Measurements from ENCODE around the gene PRMT3. TPM values are rescaled to one million over a fixed set of nuclear protein-coding genes. Genes with fewer than 3 reads are reported as not detected.
A peak's percentile ranks its signal among the peaks of the same experiment; 100 is the strongest.

PRMT3 gene
- total and polyA plus RNA-seq, 3 experiments from 2014 or later, result 5.4 to 54.4 (median 50.0) TPM

DNA sequence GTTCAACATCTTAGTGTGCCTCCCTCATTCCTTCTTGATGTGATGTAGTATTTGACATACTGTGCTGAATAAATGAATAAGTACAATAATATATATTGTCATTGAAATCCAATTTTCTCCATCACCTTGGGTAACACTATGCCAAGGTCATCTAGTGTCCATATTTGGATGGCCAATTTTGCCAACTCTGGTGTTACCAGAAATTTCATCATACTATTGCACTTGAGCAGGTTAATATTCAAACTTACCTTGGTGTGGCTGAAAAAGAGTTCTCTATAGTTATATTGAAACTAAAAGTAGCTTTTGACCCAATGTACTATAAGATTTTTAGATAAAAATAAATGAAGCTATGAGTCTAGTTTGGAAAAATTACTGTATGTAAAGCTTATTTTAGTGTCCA is 113.7 kb downstream of the PRMT3 start:
- ChIA-PET CTCF (no interaction called here), POLR2A (no interaction called here)
- no peaks in the 10 kb centered on the region for H3K9me3 ChIP-seq (ENCODE audit: low read length)
- Mint-ChIP-seq H3K4me3 (no peak overlapping the region), H3K4me1 (no peaks in the 10 kb centered on the region), H3K9me3 (no peaks in the 10 kb centered on the region), H3K36me3 (peaks cover 12 to 42% (median 23%) of the 10 kb centered on the region in 3 donors), H3K27me3 (no peaks in the 10 kb centered on the region), H3K27ac (no peak overlapping the region)
- DNase-seq, result no peak
- H3K4me1 ChIP-seq (ENCODE audit: insufficient read depth, low read length), result no peaks in the 10 kb centered on the region
- H3K36me3 ChIP-seq (ENCODE audit: insufficient read depth, low read length), result peaks cover 2% of the 10 kb centered on the region
- no peak overlapping the region for H3K27ac ChIP-seq (ENCODE audit: low read depth, low read length)
- no peak overlapping the region for H3K4me3 ChIP-seq (ENCODE audit: low read length)
- H3K27me3 ChIP-seq (ENCODE audit: insufficient read depth, low read length, poor library complexity, severe bottlenecking), result no peaks in the 10 kb centered on the region

DNA sequence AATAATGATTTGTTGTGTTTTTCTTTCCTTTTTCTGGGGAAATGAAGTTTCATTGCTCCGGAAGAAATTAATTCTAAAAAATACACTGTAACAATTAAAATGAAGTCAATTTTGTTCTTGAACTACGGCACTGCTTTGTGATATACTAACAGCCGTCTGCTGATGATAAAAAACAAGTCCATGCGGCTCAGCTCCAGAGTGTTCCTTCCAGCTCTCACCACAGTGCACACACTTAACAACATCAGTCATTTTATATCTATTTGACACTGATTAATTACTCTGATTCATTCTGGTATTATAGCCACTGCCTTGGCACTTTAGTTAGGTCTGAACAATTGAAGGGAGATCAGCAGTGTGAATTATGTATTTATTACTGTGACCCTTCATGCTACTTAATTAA is 114.5 kb downstream of the PRMT3 start:
- Histone ChIP-seq H3K36me3 (ENCODE audit: insufficient read depth, low read length) (no peaks in the 10 kb centered on the region), H3K9me3 (ENCODE audit: low read length) (no peaks in the 10 kb centered on the region), H3K4me3 (ENCODE audit: low read length) (no peak overlapping the region), H3K27ac (ENCODE audit: low read depth, low read length) (no peak overlapping the region), H3K27me3 (ENCODE audit: insufficient read depth, low read length, poor library complexity, severe bottlenecking) (no peaks in the 10 kb centered on the region), H3K4me1 (ENCODE audit: insufficient read depth, low read length) (no peaks in the 10 kb centered on the region)
- H3K27me3 Mint-ChIP-seq, result no peaks in the 10 kb centered on the region
- POLR2A ChIA-PET, result no interaction called here
- H3K4me1 Mint-ChIP-seq, result no peaks in the 10 kb centered on the region
- no peak for DNase-seq
- H3K4me3 Mint-ChIP-seq, result no peak overlapping the region
- H3K27ac Mint-ChIP-seq, result no peak overlapping the region
- CTCF ChIA-PET, result no interaction called here
- no peaks in the 10 kb centered on the region for H3K9me3 Mint-ChIP-seq
- peaks cover 12 to 38% (median 22%) of the 10 kb centered on the region in 3 donors for H3K36me3 Mint-ChIP-seq

DNA sequence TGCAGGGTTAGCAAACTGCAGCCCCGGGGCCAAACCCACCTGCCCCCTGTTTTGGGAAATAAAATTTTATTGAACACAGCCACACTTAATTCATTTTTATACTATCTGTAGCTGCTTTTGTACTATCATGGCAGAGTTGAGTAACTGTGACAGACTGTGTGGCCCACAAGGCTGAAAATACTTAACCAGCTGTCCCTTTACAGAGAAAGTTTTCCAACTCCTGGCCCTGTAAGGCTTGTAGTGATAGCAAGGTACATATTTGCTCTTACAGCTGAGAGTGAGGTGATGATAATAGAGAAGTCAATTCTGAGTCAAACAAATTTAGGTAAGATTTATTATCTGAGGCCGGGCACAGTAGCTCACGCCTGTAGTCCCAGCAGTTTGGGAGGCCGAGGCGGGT is 124.5 kb downstream of the PRMT3 start:
- H3K27me3 Mint-ChIP-seq, result no peaks in the 10 kb centered on the region
- no peak overlapping the region for H3K4me3 ChIP-seq (ENCODE audit: low read length)
- no peaks in the 10 kb centered on the region for H3K36me3 ChIP-seq (ENCODE audit: insufficient read depth, low read length)
- no peaks in the 10 kb centered on the region for H3K27me3 ChIP-seq (ENCODE audit: insufficient read depth, low read length, poor library complexity, severe bottlenecking)
- H3K4me1 Mint-ChIP-seq, result no peaks in the 10 kb centered on the region
- POLR2A ChIA-PET, result no interaction called here
- CTCF ChIA-PET, result no interaction called here
- no peaks in the 10 kb centered on the region for H3K4me1 ChIP-seq (ENCODE audit: insufficient read depth, low read length)
- H3K4me3 Mint-ChIP-seq, result no peak overlapping the region
- peaks cover 3 to 16% (median 11%) of the 10 kb centered on the region in 3 donors for H3K36me3 Mint-ChIP-seq
- H3K27ac ChIP-seq (ENCODE audit: low read depth, low read length), result no peak overlapping the region
- DNase-seq, result no peak
- H3K9me3 Mint-ChIP-seq, result peaks cover 0 to 6% (median 0%) of the 10 kb centered on the region in 5 donors
- no peaks in the 10 kb centered on the region for H3K9me3 ChIP-seq (ENCODE audit: low read length)
- H3K27ac Mint-ChIP-seq, result no peak overlapping the region

DNA sequence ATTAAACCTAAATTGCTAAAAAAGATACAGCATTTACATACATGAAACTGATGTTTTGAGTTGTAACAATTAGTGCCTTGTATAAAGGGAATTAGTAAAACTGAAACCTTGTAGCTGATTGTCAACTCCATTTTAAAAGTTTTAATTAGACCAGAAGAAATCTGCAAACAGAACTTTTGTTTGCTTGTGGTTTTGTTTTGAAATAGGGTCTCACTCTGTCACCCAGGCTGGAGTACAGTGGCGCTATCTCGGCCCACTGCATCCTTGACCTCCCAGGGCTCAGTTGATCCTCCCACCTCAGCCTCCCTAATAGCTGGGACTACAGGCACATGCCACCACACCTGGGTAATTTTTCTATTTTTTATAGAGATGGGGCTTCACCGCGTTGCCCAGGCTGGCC is 125.4 kb downstream of the PRMT3 start:
- Histone ChIP-seq H3K36me3 (ENCODE audit: insufficient read depth, low read length) (no peaks in the 10 kb centered on the region), H3K4me3 (ENCODE audit: low read length) (no peak overlapping the region), H3K27ac (ENCODE audit: low read depth, low read length) (no peak overlapping the region), H3K4me1 (ENCODE audit: insufficient read depth, low read length) (no peaks in the 10 kb centered on the region), H3K27me3 (ENCODE audit: insufficient read depth, low read length, poor library complexity, severe bottlenecking) (no peaks in the 10 kb centered on the region), H3K9me3 (ENCODE audit: low read length) (no peaks in the 10 kb centered on the region)
- Mint-ChIP-seq H3K9me3 (peaks cover 0 to 6% (median 0%) of the 10 kb centered on the region in 5 donors), H3K4me1 (no peaks in the 10 kb centered on the region), H3K27me3 (no peaks in the 10 kb centered on the region), H3K27ac (no peak overlapping the region), H3K4me3 (no peak overlapping the region), H3K36me3 (peaks cover 3 to 12% (median 7%) of the 10 kb centered on the region in 3 donors)
- POLR2A ChIA-PET, result no interaction called here
- CTCF ChIA-PET, result no interaction called here
- DNase-seq, result no peak

DNA sequence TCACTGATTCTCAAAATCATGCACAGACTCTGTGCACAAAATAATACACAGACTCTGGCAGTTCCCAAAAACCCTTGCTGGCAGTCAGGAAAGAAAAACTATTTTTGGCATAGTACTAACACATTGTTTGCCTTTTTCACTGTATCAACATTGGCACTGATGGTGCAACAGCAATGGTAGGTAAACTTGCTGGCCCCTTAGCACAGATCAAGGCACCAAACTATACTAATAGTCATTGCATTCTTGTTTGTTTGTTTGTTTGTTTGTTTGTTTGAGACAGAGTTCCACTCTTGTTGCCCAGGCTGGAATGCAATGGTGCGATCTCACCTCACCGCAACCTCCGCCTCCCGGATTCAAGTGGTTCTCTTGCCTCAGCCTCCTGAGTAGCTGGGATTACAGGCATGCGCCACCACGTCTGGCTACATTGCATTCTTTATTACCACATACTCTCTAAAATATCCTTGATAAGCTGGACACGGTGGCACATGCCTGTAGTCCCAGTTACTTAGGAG is 130.9 kb downstream of the PRMT3 start:
- ChIA-PET POLR2A (no interaction called here), CTCF (no interaction called here)
- Mint-ChIP-seq H3K36me3 (no peaks in the 10 kb centered on the region), H3K4me3 (no peak overlapping the region), H3K27me3 (peaks cover 11 to 16% of the 10 kb centered on the region in 2 donors), H3K9me3 (peaks cover 0 to 6% (median 0%) of the 10 kb centered on the region in 5 donors), H3K4me1 (no peaks in the 10 kb centered on the region), H3K27ac (no peak overlapping the region)
- Histone ChIP-seq H3K27ac (ENCODE audit: low read depth, low read length) (no peak overlapping the region), H3K9me3 (ENCODE audit: low read length) (no peaks in the 10 kb centered on the region), H3K4me3 (ENCODE audit: low read length) (no peak overlapping the region), H3K36me3 (ENCODE audit: insufficient read depth, low read length) (no peaks in the 10 kb centered on the region), H3K4me1 (ENCODE audit: insufficient read depth, low read length) (no peaks in the 10 kb centered on the region), H3K27me3 (ENCODE audit: insufficient read depth, low read length, poor library complexity, severe bottlenecking) (no peaks in the 10 kb centered on the region)
- no peak for DNase-seq

DNA sequence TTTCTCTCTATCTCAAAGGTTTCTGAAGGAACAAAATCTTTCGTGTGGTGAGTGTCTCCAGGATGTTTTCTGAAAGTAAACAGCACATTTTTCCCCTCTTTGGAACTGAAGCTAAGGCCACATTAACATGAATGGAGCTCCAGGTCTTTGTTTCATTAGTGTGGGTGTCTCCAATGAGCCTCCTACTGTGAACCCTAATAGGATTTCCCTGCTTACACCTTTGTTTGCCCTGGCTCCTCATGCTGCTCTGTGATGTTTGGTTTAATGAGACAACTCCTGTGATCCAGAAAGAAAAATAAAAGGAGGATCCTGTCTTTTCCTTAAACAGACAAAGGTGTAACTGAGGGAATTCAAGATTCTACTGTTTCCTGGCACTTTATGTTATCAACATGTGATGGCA is 135.0 kb downstream of the PRMT3 start:
- Mint-ChIP-seq H3K9me3 (no peaks in the 10 kb centered on the region), H3K4me3 (no peak overlapping the region), H3K27ac (no peak overlapping the region), H3K4me1 (no peaks in the 10 kb centered on the region), H3K36me3 (no peaks in the 10 kb centered on the region), H3K27me3 (peaks cover 17 to 23% of the 10 kb centered on the region in 2 donors)
- Histone ChIP-seq H3K36me3 (ENCODE audit: insufficient read depth, low read length) (no peaks in the 10 kb centered on the region), H3K4me1 (ENCODE audit: insufficient read depth, low read length) (no peaks in the 10 kb centered on the region), H3K9me3 (ENCODE audit: low read length) (no peaks in the 10 kb centered on the region), H3K27ac (ENCODE audit: low read depth, low read length) (no peak overlapping the region), H3K27me3 (ENCODE audit: insufficient read depth, low read length, poor library complexity, severe bottlenecking) (no peaks in the 10 kb centered on the region), H3K4me3 (ENCODE audit: low read length) (no peak overlapping the region)
- ChIA-PET CTCF (no interaction called here), POLR2A (no interaction called here)
- DNase-seq, result no peak

DNA sequence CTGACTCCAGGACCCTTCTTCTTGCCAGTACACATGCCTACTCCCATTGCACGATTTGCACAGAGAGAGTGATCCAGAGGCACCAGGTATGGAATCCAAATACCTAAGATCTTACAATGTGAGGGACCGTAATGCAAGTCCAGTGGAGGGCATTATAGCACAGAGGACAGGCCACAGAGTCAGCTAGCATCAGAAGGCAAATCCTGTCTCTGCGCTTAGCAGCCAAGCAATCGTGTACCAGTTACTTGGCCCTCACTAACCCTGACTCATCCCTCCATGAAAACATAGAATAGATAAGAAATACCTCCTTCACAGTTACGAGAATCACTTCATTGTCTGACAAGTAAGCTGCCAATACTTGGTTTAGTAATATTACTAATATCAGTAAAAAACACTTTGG is 142.2 kb downstream of the PRMT3 start:
- no peak for DNase-seq
- Mint-ChIP-seq H3K4me3 (peak overlapping the region in 1 of 7 donors; percentile 27), H3K27me3 (peaks cover 4 to 7% of the 10 kb centered on the region in 2 donors), H3K36me3 (no peaks in the 10 kb centered on the region), H3K27ac (no peak overlapping the region), H3K4me1 (peaks cover 0 to 5% (median 0%) of the 10 kb centered on the region in 3 donors), H3K9me3 (no peaks in the 10 kb centered on the region)
- Histone ChIP-seq H3K4me3 (ENCODE audit: low read length) (no peak overlapping the region), H3K36me3 (ENCODE audit: insufficient read depth, low read length) (no peaks in the 10 kb centered on the region), H3K9me3 (ENCODE audit: low read length) (no peaks in the 10 kb centered on the region), H3K27me3 (ENCODE audit: insufficient read depth, low read length, poor library complexity, severe bottlenecking) (no peaks in the 10 kb centered on the region), H3K27ac (ENCODE audit: low read depth, low read length) (no peak overlapping the region), H3K4me1 (ENCODE audit: insufficient read depth, low read length) (no peaks in the 10 kb centered on the region)
- ChIA-PET POLR2A (no interaction called here), CTCF (no interaction called here)

DNA sequence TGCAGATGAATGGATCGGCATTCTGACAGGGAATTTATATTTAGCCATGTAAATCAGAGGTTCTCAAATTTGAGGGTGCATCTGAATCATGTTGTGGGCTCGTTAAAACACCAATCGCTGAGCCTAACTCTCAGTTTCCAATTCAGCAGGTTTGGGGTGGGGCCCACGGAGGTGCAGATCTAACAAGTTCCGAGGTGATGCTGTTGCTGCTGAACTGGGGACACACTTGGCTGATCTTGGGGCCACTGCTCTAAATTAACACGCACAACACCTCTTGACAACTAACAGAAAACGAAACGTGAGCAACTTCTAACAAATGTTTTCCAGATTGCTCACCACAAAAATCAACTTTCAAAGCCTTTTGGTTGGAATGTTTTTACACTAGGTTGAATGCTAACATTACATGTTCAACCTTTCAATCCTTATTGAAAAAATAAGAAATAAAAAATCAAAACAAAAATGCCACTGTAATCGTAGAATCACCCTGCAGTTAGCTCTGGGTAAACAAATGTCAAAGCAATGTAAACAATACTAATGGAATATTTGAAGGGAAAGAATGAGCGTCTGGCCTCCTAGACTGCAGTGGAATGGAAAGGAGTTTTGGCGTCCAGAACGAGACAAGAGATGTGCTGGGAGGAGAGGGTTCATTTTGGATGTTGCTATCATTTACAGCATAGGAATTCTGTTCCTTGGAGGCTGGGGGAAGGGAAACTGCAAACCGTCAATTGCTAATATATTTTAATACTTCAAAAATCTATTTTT is 143.6 kb downstream of the PRMT3 start:
- H3K27ac ChIP-seq (ENCODE audit: low read depth, low read length), result no peak overlapping the region

More for the DNA sequence above, 143.6 kb downstream of the PRMT3 start:
- Histone ChIP-seq H3K36me3 (ENCODE audit: insufficient read depth, low read length) (no peaks in the 10 kb centered on the region), H3K27me3 (ENCODE audit: insufficient read depth, low read length, poor library complexity, severe bottlenecking) (no peaks in the 10 kb centered on the region), H3K4me1 (ENCODE audit: insufficient read depth, low read length) (no peaks in the 10 kb centered on the region), H3K9me3 (ENCODE audit: low read length) (no peaks in the 10 kb centered on the region), H3K4me3 (ENCODE audit: low read length) (no peak overlapping the region)
- Mint-ChIP-seq H3K4me3 (no peak overlapping the region), H3K9me3 (no peaks in the 10 kb centered on the region), H3K27me3 (peaks cover 4 to 20% of the 10 kb centered on the region in 2 donors), H3K27ac (no peak overlapping the region), H3K4me1 (peaks cover 0 to 5% (median 0%) of the 10 kb centered on the region in 3 donors), H3K36me3 (no peaks in the 10 kb centered on the region)
- ChIA-PET CTCF (no interaction called here), POLR2A (no interaction called here)
- DNase-seq, result no peak
